Ishikawa (cell line): ENCODE results near the gene ZZZ3.

Experiments
- CEBPB ChIP-seq: IDR thresholded peaks from 2 replicates; pipeline ENCODE4 v1.6.1; 2012
- CREB1 ChIP-seq: IDR thresholded peaks from 2 replicates; pipeline ENCODE4 v1.6.1; 2012; ENCODE audit warnings: low read depth
- EGR1 ChIP-seq: IDR thresholded peaks from 2 replicates; pipeline ENCODE4 v1.6.1; 2012
- NFIC ChIP-seq: IDR thresholded peaks from 2 replicates; pipeline ENCODE4 v1.6.1; 2012
- REST ChIP-seq: IDR thresholded peaks from 2 replicates; pipeline ENCODE4 v1.6.1; 2012; ENCODE audit warnings: low read depth, mild to moderate bottlenecking
- TCF12 ChIP-seq: IDR thresholded peaks from 2 replicates; pipeline ENCODE4 v1.6.1; 2012; ENCODE audit warnings: low read depth

GRCh38 chr1:77664939-77665516 is 17.4 kb downstream of the ZZZ3 start:
- no peak for TF ChIP-seq EGR1
- TF ChIP-seq CEBPB = no peak
- no peak for TF ChIP-seq CREB1
- TF ChIP-seq NFIC = no peak
- TF ChIP-seq REST = no peak
- TF ChIP-seq TCF12 = no peak
